DND-41 (cell line): ENCODE measurements around the gene MARK2.

Source experiments
- ATAC-seq: fragments of 200-7000 bp; cut with Tn5 transposase; 3 replicates; pipeline ENCODE4 v1.9.1; 2021; ENCODE audit warnings: low read depth; ENCODE audit not compliant: insufficient read depth
- DNase-seq: peaks from one replicate; pipeline ENCODE4 v3.0.0-alpha.2; 2020
- H2AFZ ChIP-seq: 2 replicates; pipeline ENCODE4 v1.6.0; 2012; ENCODE audit warnings: low read depth, low read length
- H3K27ac ChIP-seq: 2 replicates; pipeline ENCODE4 v1.5.1; 2012; ENCODE audit warnings: low read length, inconsistent platforms
- H3K27me3 ChIP-seq: fragments of 200-600 bp; sonication (generic); 2 replicates; pipeline ENCODE4 v1.6.0; 2012; ENCODE audit warnings: low read length, mild to moderate bottlenecking, inconsistent platforms; ENCODE audit not compliant: insufficient read depth, poor library complexity
- H3K36me3 ChIP-seq: 2 replicates; pipeline ENCODE4 v1.5.1; 2012; ENCODE audit warnings: low read length, inconsistent platforms; ENCODE audit not compliant: insufficient read depth
- H3K4me1 ChIP-seq: 2 replicates; pipeline ENCODE4 v1.5.1; 2012; ENCODE audit warnings: mild to moderate bottlenecking, low read length; ENCODE audit not compliant: insufficient read depth
- H3K4me2 ChIP-seq: 2 replicates; pipeline ENCODE4 v1.6.0; 2012; ENCODE audit warnings: mild to moderate bottlenecking, moderate library complexity, low read length, inconsistent platforms; ENCODE audit not compliant: insufficient read depth
- H3K4me3 ChIP-seq, 2 experiments: fragments of 200-600 bp in 1 of 2; shearing (Covaris generic) in 1 of 2; 2 replicates each; pipeline ENCODE4 v1.5.1; 2012 to 2016; ENCODE audit warnings: inconsistent platforms in 2 of 2, low read length in 2 of 2, mild to moderate bottlenecking in 2 of 2, low read depth in 1 of 2, moderate library complexity in 1 of 2
- H3K79me2 ChIP-seq: 2 replicates; pipeline ENCODE4 v1.6.0; 2012; ENCODE audit warnings: low read length, inconsistent platforms; ENCODE audit not compliant: insufficient read depth
- H3K9ac ChIP-seq: 2 replicates; pipeline ENCODE4 v1.6.0; 2012; ENCODE audit warnings: low read depth, mild to moderate bottlenecking, inconsistent platforms, low read length, moderate library complexity
- H3K9me3 ChIP-seq: 2 replicates; pipeline ENCODE4 v1.5.1; 2012; ENCODE audit warnings: low read length, moderate library complexity, mild to moderate bottlenecking, inconsistent platforms; ENCODE audit not compliant: insufficient read depth, severe bottlenecking
- H4K20me1 ChIP-seq: 2 replicates; pipeline ENCODE4 v1.6.0; 2012; ENCODE audit warnings: low read length; ENCODE audit not compliant: insufficient read depth
- CTCF ChIP-seq: IDR thresholded peaks from 2 replicates; pipeline ENCODE4 v1.5.1; 2012; ENCODE audit warnings: borderline replicate concordance, low read length, moderate library complexity, mild to moderate bottlenecking; ENCODE audit not compliant: poor library complexity, severe bottlenecking; ENCODE audit errors: extremely low read depth
- EZH2 ChIP-seq: IDR thresholded peaks from 3 replicates; pipeline ENCODE4 v1.6.1; 2012; ENCODE audit warnings: borderline replicate concordance, low read depth, mild to moderate bottlenecking, moderate library complexity, low read length, inconsistent platforms; ENCODE audit not compliant: severe bottlenecking

Gene MARK2

GRCh38 chr11:63879598-63880402, 40.9 kb downstream of the MARK2 start:
- no peak overlapping the region for H3K9ac ChIP-seq
- H2AFZ ChIP-seq, result no peak overlapping the region
- H3K9me3 ChIP-seq, result no peaks in the 10 kb centered on the region
- DNase-seq (no peak), ATAC-seq (no peak)
- H4K20me1 ChIP-seq, result peaks cover 81% of the 10 kb centered on the region
- H3K4me2 ChIP-seq, result no peak overlapping the region
- no peaks in the 10 kb centered on the region for H3K27me3 ChIP-seq
- peaks cover 94% of the 10 kb centered on the region for H3K79me2 ChIP-seq
- no peaks in the 10 kb centered on the region for H3K4me1 ChIP-seq
- no peak overlapping the region for H3K4me3 ChIP-seq
- TF ChIP-seq CTCF, result no peak
- no peak for TF ChIP-seq EZH2
- peaks cover 21% of the 10 kb centered on the region for H3K36me3 ChIP-seq
- H3K27ac ChIP-seq, result no peak overlapping the region

- DNase-seq, result no peak
- no peak overlapping the region for H2AFZ ChIP-seq
- H3K4me1 ChIP-seq, result no peaks in the 10 kb centered on the region
- H3K9me3 ChIP-seq, result no peaks in the 10 kb centered on the region
- TF ChIP-seq EZH2 (no peak), CTCF (no peak)
- peaks cover 79% of the 10 kb centered on the region for H4K20me1 ChIP-seq
- H3K27ac ChIP-seq, result no peak overlapping the region
- no peak overlapping the region for H3K4me3 ChIP-seq
- no peaks in the 10 kb centered on the region for H3K27me3 ChIP-seq
- no peak for ATAC-seq
- H3K36me3 ChIP-seq, result peaks cover 19% of the 10 kb centered on the region
- H3K9ac ChIP-seq, result no peak overlapping the region
- peaks cover 94% of the 10 kb centered on the region for H3K79me2 ChIP-seq
- no peak overlapping the region for H3K4me2 ChIP-seq
These were observed 41.5 kb downstream of the MARK2 start for GRCh38 chr11:63880403-63880790.

- Histone ChIP-seq H3K79me2 (peaks cover 90% of the 10 kb centered on the region), H4K20me1 (peaks cover 72% of the 10 kb centered on the region), H3K4me3 (no peak overlapping the region), H3K9ac (no peak overlapping the region), H3K27ac (no peak overlapping the region), H3K4me2 (no peak overlapping the region), H3K9me3 (no peaks in the 10 kb centered on the region), H3K4me1 (peaks cover 17% of the 10 kb centered on the region), H2AFZ (no peak overlapping the region), H3K27me3 (no peaks in the 10 kb centered on the region), H3K36me3 (peaks cover 12% of the 10 kb centered on the region)
- ATAC-seq (peak; percentile 59), DNase-seq (peak; percentile 30)
- no peak for TF ChIP-seq EZH2
- no peak for TF ChIP-seq CTCF
These were observed 43.8 kb downstream of the MARK2 start for GRCh38 chr11:63882555-63883242.
